HepG2 (cell line): ENCODE data around the gene ADCY7. TPM values are rescaled to one million over a fixed set of nuclear protein-coding genes. Genes with fewer than 3 reads are reported as not detected.

Source experiments
- ATAC-seq: fragments of 200-7000 bp; cut with Tn5 transposase; 3 replicates; pipeline ENCODE4 v1.9.1; 2020; ENCODE audit warnings: mild to moderate bottlenecking, moderate library complexity
- Bru-seq: library from RNA; stranded (reverse); fragments of 400-500 nt; gene quantifications from one replicate; lab custom pipeline; 2021; lab: Mats Ljungman, UMichigan
- BruChase-seq, 2 experiments: library from RNA; stranded (reverse); fragments of 400-500 nt; gene quantifications; one replicate each; lab custom pipeline; 2021; lab: Mats Ljungman, UMichigan
- BruUV-seq: library from RNA; stranded (reverse); fragments of 400-500 nt; replicated peaks from 2 replicates; lab custom pipeline; 2021; lab: Mats Ljungman, UMichigan
- CTCF ChIA-PET: fragments of 300-600 bp; formaldehyde crosslinking; extraction: SDS; loops from one replicate; lab custom pipeline; 2021; ENCODE audit warnings: low total read pairs, inconsistent platforms, low intra/inter-chr PET ratio; lab: Yijun Ruan, JAX
- POLR2A ChIA-PET: fragments of 350-600 bp; sonication (Branson Sonifier 250); formaldehyde crosslinking; loops from one replicate; lab custom pipeline; 2020; ENCODE audit warnings: antibody characterized with exemption, inconsistent platforms; lab: Yijun Ruan, JAX
- DNase-seq: peaks from one replicate; pipeline ENCODE4 v3.0.0-alpha.2; 2015; ENCODE audit warnings: low spot score
- FAIRE-seq: peaks from 3 replicates; lab custom pipeline; 2011; peaks lifted over from hg19 to GRCh38; lab: Jason Lieb, UNC
- H2AFZ ChIP-seq: one replicate; pipeline ENCODE4 v1.6.1; 2011; ENCODE audit warnings: low read length, inconsistent platforms
- H3K27ac ChIP-seq: fragments of 300-600 bp; 3 replicates; pipeline ENCODE4 v1.8.0; 2011; ENCODE audit warnings: mixed run types, mild to moderate bottlenecking, mixed read lengths, low read length, inconsistent platforms; ENCODE audit not compliant: insufficient read depth; ENCODE audit errors: extremely low read length
- H3K27me3 ChIP-seq, 2 experiments: fragments of 200-600 bp in 1 of 2; 2 replicates in 1 of 2; 3 replicates in 1 of 2; pipeline versions ENCODE4 v1.6.0 to v1.8.0; 2011; ENCODE audit warnings: low read length in 2 of 2, mild to moderate bottlenecking in 2 of 2, moderate library complexity in 2 of 2, inconsistent platforms in 1 of 2; ENCODE audit not compliant: insufficient read depth in 2 of 2, control insufficient read depth in 1 of 2
- H3K36me3 ChIP-seq, 2 experiments: fragments of 200-600 bp in 1 of 2; replicated peaks in 1 of 2; 2 replicates in 1 of 2; 3 replicates in 1 of 2; pipeline versions ENCODE4 v1.5.1 to v1.8.0; 2011; ENCODE audit warnings: low read length in 2 of 2, inconsistent platforms in 1 of 2; ENCODE audit not compliant: insufficient read depth in 2 of 2, control insufficient read depth in 1 of 2
- H3K4me1 ChIP-seq: 2 replicates; pipeline ENCODE4 v1.5.1; 2012; ENCODE audit warnings: low read length, inconsistent platforms; ENCODE audit not compliant: insufficient read depth
- H3K4me2 ChIP-seq: 2 replicates; pipeline ENCODE4 v1.6.0; 2011; ENCODE audit warnings: low read depth, low read length, inconsistent platforms
- H3K4me3 ChIP-seq, 3 experiments: fragments of 200-600 bp in 1 of 3; sonication (generic), shearing (Covaris generic) in 1 of 3; replicated peaks in 1 of 3; 2 replicates each; pipeline ENCODE4 v1.5.1; 2011 to 2016; ENCODE audit warnings: low read length in 3 of 3, inconsistent platforms in 2 of 3, low read depth in 2 of 3, mild to moderate bottlenecking in 2 of 3, control low read depth in 1 of 3, mixed read lengths in 1 of 3; ENCODE audit not compliant: insufficient read depth in 1 of 3
- H3K79me2 ChIP-seq: one replicate; pipeline ENCODE4 v1.6.1; 2011; ENCODE audit warnings: low read length, inconsistent platforms; ENCODE audit not compliant: insufficient read depth
- H3K9ac ChIP-seq: 2 replicates; pipeline ENCODE4 v1.6.0; 2011; ENCODE audit warnings: mild to moderate bottlenecking, low read depth, low read length, inconsistent platforms; ENCODE audit not compliant: insufficient read depth
- H3K9me3 ChIP-seq: 2 replicates; pipeline ENCODE4 v1.5.1; 2012; ENCODE audit warnings: mild to moderate bottlenecking, low read length
- H4K20me1 ChIP-seq: 2 replicates; pipeline ENCODE4 v1.6.0; 2011; ENCODE audit warnings: inconsistent platforms, mild to moderate bottlenecking, low read length, moderate library complexity; ENCODE audit not compliant: insufficient read depth
- ETV5 ChIP-seq: IDR thresholded peaks from 2 replicates; pipeline ENCODE4 v1.6.1; 2018; ENCODE audit warnings: missing biosample characterization, missing genetic modification reagents, inconsistent platforms, borderline replicate concordance
- EZH2 ChIP-seq: conservative IDR thresholded peaks from 2 replicates; pipeline ENCODE4 v1.6.1; 2012; ENCODE audit warnings: mild to moderate bottlenecking, low read depth, low read length, moderate library complexity
- GABPB1 ChIP-seq: IDR thresholded peaks from 2 replicates; pipeline ENCODE4 v1.6.1; 2016; ENCODE audit warnings: mild to moderate bottlenecking, missing genetic modification reagents, moderate library complexity, missing compliant biosample characterization
- HNRNPLL ChIP-seq: fragments of 200-400 bp; formaldehyde crosslinking; IDR thresholded peaks from 2 replicates; pipeline ENCODE4 v1.6.1; 2017; ENCODE audit warnings: mild to moderate bottlenecking, low read depth, low read length; ENCODE audit not compliant: poor library complexity, severe bottlenecking
- TSC22D2 ChIP-seq: sonication (generic); formaldehyde crosslinking; IDR thresholded peaks from 2 replicates; pipeline ENCODE4 v1.5.1; 2020; ENCODE audit warnings: missing genetic modification reagents, mild to moderate bottlenecking, borderline replicate concordance
- ZBTB33 ChIP-seq: sonication (generic); formaldehyde crosslinking; IDR thresholded peaks from 2 replicates; pipeline ENCODE4 v1.4.0; 2020; ENCODE audit warnings: missing genetic modification reagents
- ZKSCAN1 ChIP-seq: fragments of 150-350 bp; IDR thresholded peaks from 2 replicates; pipeline ENCODE4 v1.6.1; 2014; ENCODE audit warnings: low read length
- ZNF724P ChIP-seq: sonication (generic); formaldehyde crosslinking; IDR thresholded peaks from 2 replicates; pipeline ENCODE4 v1.8.0; 2022; ENCODE audit warnings: missing genetic modification reagents, borderline replicate concordance
- WGBS: methylation state at CpG from one replicate; pipeline ENCODE4 v1.1.6; 2017; ENCODE audit warnings: low lambda C conversion rate; 5-methylcytosine and 5-hydroxymethylcytosine counted together
- in situ Hi-C: cut with HindIII; loops from 2 replicates; pipeline ENCODE4 v1.10.0; 2017; ENCODE audit warnings: low pct_unique_long_range_greater_than_20kb; ENCODE audit not compliant: extremely low pct_ligation_motif_present
- intact Hi-C: fragments of 100-400 bp; cut with micrococcal nuclease; formaldehyde crosslinking; loops from one replicate; pipeline ENCODE4 v1.10.0; 2022; ENCODE audit not compliant: unreplicated experiment
- long read RNA-seq, 2 experiments: library from RNA in 1 of 2; library from polyadenylated mRNA in 1 of 2; stranded (forward) in 1 of 2; unstranded in 1 of 2; transcript quantifications; one replicate each; pipeline ENCODE4 v2.0.0, GENCODE V29; 2019 to 2022
- polyA minus RNA-seq, 3 experiments: library from RNA; depleted of rRNA, polyadenylated mRNA; stranded (reverse); fragments of >200 nt; gene quantifications; 2 replicates each; pipeline ENCODE4 v1.2.3, GENCODE V29; 2011; ENCODE audit warnings: low replicate concordance in 1 of 3
- polyA plus RNA-seq, 8 experiments: library from polyadenylated mRNA; depleted of rRNA in 3 of 8; stranded (reverse) in 7 of 8; unstranded in 1 of 8; fragments of >200 nt; fragmentation: Illumina TruSeq in 4 of 8; extraction: Trizol in 4 of 8; gene quantifications; 2 replicates each; pipeline versions ENCODE4 v1.2.1 to v1.2.3, GENCODE V29; 2011 to 2016; ENCODE audit warnings: low read depth in 4 of 8, missing spikeins in 1 of 8, mixed read lengths in 1 of 8; ENCODE audit not compliant: insufficient read depth in 1 of 8
- total RNA-seq, 5 experiments: library from RNA; depleted of rRNA; stranded (reverse); fragments of >200 nt; fragmentation: Illumina TruSeq; extraction: Trizol; gene quantifications; 2 replicates each; pipeline ENCODE4 v1.2.3, GENCODE V29; 2016; ENCODE audit warnings: low read depth in 1 of 5

The ADCY7 gene
- total RNA-seq (2016; rRNA removed; fragmentation: Illumina TruSeq; extraction: Trizol) = 2.3 and 4.3 TPM in 2 replicates
- total RNA-seq (2016; cell fraction: cytosol; rRNA removed; fragmentation: Illumina TruSeq; extraction: Trizol; ENCODE audit: low read depth) = 0.51 and 1.3 TPM in 2 replicates
- total RNA-seq (2016; cell fraction: insoluble cytoplasmic fraction; rRNA removed; fragmentation: Illumina TruSeq; extraction: Trizol) = 2.5 and 4.5 TPM in 2 replicates
- 1.1 and 1.8 TPM in 2 replicates for total RNA-seq (2016; cell fraction: membrane; rRNA removed; fragmentation: Illumina TruSeq; extraction: Trizol)
- total RNA-seq (2016; cell fraction: nucleus; rRNA removed; fragmentation: Illumina TruSeq; extraction: Trizol) = 3.9 and 5.9 TPM in 2 replicates
- polyA plus RNA-seq (2011; rRNA removed) = 2.2 and 3.7 TPM in 2 replicates
- polyA plus RNA-seq (2011; cell fraction: cytosol; rRNA removed) = 1.2 and 1.5 TPM in 2 replicates
- 14.6 and 16.9 TPM in 2 replicates for polyA plus RNA-seq (2011; cell fraction: nucleus; rRNA removed)
- polyA plus RNA-seq (2012) = 1.7 and 3.0 TPM in 2 replicates
- polyA plus RNA-seq (2016; cell fraction: cytosol; fragmentation: Illumina TruSeq; extraction: Trizol; ENCODE audit: low read depth) = 0.17 and 0.38 TPM in 2 replicates
- polyA plus RNA-seq (2016; cell fraction: insoluble cytoplasmic fraction; fragmentation: Illumina TruSeq; extraction: Trizol; ENCODE audit: low read depth) = 1.2 and 1.4 TPM in 2 replicates
- 0.44 and 0.47 TPM in 2 replicates for polyA plus RNA-seq (2016; cell fraction: membrane; fragmentation: Illumina TruSeq; extraction: Trizol; ENCODE audit: low read depth)
- polyA plus RNA-seq (2016; cell fraction: nucleus; fragmentation: Illumina TruSeq; extraction: Trizol; ENCODE audit: insufficient read depth, low read depth) = 6.9 and 8.7 TPM in 2 replicates
- 17.5 and 40.6 TPM in 2 replicates for polyA minus RNA-seq (2011; rRNA and poly(A)+ RNA removed; ENCODE audit: low replicate concordance)
- 2.0 and 5.5 TPM in 2 replicates for polyA minus RNA-seq (2011; cell fraction: cytosol; rRNA and poly(A)+ RNA removed)
- polyA minus RNA-seq (2011; cell fraction: nucleus; rRNA and poly(A)+ RNA removed) = 9.0 and 10.2 TPM in 2 replicates
- Bru-seq, nascent RNA = percentile 27 among the genes with signal in this experiment
- percentile 29 among the genes with signal in this experiment for BruChase-seq, experiment 1, labeled RNA remaining after a 6-hour chase
- BruChase-seq, experiment 2, labeled RNA remaining after a 2-hour chase = percentile 31 among the genes with signal in this experiment
- long read RNA-seq, experiment 1 = 0 reads
- long read RNA-seq, experiment 2, full-length matches to known transcripts = 1 of 7 reads
- long read RNA-seq, experiment 2, partial matches to known transcripts = 2 of 7 reads
- long read RNA-seq, experiment 2, other reads (novel, unspliced or antisense) = 4 of 7 reads

DNA sequence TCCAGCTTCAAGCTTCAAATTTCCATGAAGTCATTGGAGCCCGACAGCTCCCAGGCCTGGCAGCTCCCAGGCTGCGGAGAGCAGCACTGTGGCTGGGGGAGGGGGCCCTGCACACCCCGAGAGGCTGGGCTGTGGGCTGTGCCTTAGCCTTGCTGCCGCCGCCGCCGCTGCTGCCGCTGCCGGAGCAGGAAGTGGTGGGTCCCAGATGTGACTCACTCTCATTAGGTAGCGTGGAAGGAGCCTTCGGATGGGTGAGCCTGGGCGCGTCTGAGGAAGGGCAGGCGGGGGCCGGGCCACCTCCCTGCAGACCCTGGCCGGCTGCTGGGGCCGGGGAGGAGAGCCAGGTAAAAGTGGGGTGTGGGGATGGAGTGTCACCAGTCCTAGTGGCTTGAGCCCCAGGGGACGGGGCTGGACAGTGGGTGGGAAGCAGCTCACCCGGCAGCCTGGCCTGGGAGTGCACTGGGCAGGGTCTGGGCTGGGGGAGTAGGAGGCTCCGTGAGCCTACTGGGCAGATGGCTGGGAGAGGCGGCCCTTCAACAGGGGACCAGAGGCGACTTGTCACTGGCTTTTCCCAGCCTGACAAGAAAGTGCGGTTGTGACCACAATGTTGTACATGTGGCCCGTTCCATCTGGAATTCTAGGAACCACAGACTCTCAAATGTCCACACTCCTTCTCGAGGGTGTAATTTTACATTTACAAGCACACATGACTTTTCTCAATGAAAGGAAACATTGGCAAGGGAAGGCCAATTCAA is at the start of gene ADCY7:
Gene ADCY7 (plus strand): TSS at position 215 of the 755 bp plus-strand sequence. CDS start 21,629 bp downstream, outside the sequence.
- Histone ChIP-seq H2AFZ (no peak within 1 kb of the TSS), H3K27me3 (peaks cover 3 to 11% of the 10 kb centered on the region in 2 experiments), H3K36me3 (no peaks in the 10 kb centered on the region), H3K9ac (no peak within 1 kb of the TSS), H3K4me2 (no peak within 1 kb of the TSS), H3K27ac (no peak within 1 kb of the TSS), H4K20me1 (no peaks in the 10 kb centered on the region), H3K9me3 (no peaks in the 10 kb centered on the region), H3K79me2 (no peaks in the 10 kb centered on the region), H3K4me3 (no peak within 1 kb of the TSS), H3K4me1 (peaks cover 67% of the 10 kb centered on the region)
- POLR2A ChIA-PET = no interaction called here
- no peak for FAIRE-seq
- no TSS peak for BruUV-seq
- 77% methylated on average over 22 of the region's 25 CpGs for WGBS
- no peak for DNase-seq
- in situ Hi-C loops = loop anchor here (5.0 to 10.0 kb wide), 2 partner anchors 36 to 398 kb away; no protein-coding TSS in a partner anchor
- no peak for ATAC-seq
- TF ChIP-seq ZBTB33 = peak; percentile 67; the same call in 1 of the 2 replicates
- TF ChIP-seq TSC22D2 (CRISPR knock-in tag) = no peak
- peak; percentile 49 for TF ChIP-seq HNRNPLL
- TF ChIP-seq GABPB1 (CRISPR knock-in tag) = peak; percentile 33; the same call in 1 of the 2 replicates
- no peak for TF ChIP-seq ZKSCAN1
- TF ChIP-seq ZNF724P (CRISPR knock-in tag) = no peak
- TF ChIP-seq EZH2 = no peak
- no peak for TF ChIP-seq ETV5 (CRISPR knock-in tag)
- intact Hi-C loops = no loop called here
- CTCF ChIA-PET = interaction anchor here (1.2 kb wide), 1 partner anchor 47 kb away, joined by 3 read pairs; no protein-coding TSS in a partner anchor
